Measurements from ENCODE around the gene SHISAL1. TPM values are rescaled to one million over a fixed set of nuclear protein-coding genes. Genes with fewer than 3 reads are reported as not detected.

SHISAL1 gene
- total and polyA plus RNA-seq, 2 donors (not counting 3 experiments of a cell fraction or from before 2014, with no cell fraction given): 0.01 to 0.07 TPM

DNA sequence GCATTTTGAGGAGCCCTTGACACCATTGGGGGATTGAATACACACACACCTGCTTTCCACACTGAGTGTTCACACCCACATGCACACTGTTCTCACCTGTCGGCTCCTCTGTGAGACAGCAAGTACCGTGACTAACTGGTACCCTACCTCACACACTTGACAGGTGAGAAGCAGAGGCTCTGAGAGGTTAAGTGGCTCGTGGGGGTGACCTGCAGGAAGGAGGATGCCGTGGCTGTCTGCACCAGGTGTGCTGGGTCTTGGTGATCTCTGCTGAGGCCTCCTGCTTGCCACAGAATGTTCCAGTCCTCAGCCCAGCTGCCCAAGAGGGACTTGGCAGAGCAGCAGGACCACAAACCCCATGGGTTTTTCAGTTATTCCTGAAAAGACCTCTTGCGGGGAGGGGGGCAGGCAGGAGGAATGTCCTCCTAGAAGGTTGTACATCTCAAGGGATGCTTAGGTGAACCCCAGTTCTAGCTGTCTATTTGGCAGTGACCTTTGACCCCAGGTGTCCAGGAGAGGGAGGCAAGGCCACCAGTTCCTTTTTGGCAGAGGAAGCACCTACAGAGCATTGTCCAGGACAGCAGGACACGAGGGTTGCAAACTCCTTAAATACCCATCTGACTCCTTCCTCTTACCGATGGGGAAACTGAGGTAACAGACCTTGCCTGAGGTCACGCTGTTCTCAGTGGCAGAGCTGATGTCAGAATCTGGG is 66.0 kb downstream of the SHISAL1 start:
- TF ChIP-seq, protein P1, sequence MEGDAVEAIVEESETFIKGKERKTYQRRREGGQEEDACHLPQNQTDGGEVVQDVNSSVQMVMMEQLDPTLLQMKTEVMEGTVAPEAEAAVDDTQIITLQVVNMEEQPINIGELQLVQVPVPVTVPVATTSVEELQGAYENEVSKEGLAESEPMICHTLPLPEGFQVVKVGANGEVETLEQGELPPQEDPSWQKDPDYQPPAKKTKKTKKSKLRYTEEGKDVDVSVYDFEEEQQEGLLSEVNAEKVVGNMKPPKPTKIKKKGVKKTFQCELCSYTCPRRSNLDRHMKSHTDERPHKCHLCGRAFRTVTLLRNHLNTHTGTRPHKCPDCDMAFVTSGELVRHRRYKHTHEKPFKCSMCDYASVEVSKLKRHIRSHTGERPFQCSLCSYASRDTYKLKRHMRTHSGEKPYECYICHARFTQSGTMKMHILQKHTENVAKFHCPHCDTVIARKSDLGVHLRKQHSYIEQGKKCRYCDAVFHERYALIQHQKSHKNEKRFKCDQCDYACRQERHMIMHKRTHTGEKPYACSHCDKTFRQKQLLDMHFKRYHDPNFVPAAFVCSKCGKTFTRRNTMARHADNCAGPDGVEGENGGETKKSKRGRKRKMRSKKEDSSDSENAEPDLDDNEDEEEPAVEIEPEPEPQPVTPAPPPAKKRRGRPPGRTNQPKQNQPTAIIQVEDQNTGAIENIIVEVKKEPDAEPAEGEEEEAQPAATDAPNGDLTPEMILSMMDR (IDR thresholded peaks at IDR 0.05; ENCODE audit: extremely low read depth in 1 of 2, insufficient read depth in 1 of 2, low read depth in 1 of 2, low read length in 2 of 2): no peak
- TF ChIP-seq, protein P2, sequence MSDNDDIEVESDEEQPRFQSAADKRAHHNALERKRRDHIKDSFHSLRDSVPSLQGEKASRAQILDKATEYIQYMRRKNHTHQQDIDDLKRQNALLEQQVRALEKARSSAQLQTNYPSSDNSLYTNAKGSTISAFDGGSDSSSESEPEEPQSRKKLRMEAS (IDR thresholded peaks at IDR 0.05; ENCODE audit: insufficient read depth, insufficient read length): no peak
- TF ChIP-seq GATA2 (IDR thresholded peaks at IDR 0.05; ENCODE audit: insufficient read depth, insufficient read length, low read depth, low read length) (no peak), JUN (IDR thresholded peaks at IDR 0.05; ENCODE audit: borderline replicate concordance, insufficient read depth, insufficient read length, low read depth) (no peak), POLR2A (IDR thresholded peaks at IDR 0.05; ENCODE audit: low read depth, low read length) (no peak), POLR2AphosphoS5 (IDR thresholded peaks at IDR 0.05; ENCODE audit: insufficient read depth, low read depth, low read length) (no peak), EZH2 (IDR thresholded peaks at IDR 0.05; ENCODE audit: borderline replicate concordance, low read depth, low read length, severe bottlenecking) (no peak), FOS (IDR thresholded peaks at IDR 0.05; ENCODE audit: borderline replicate concordance, insufficient read depth, low read length) (no peak), MYC (IDR thresholded peaks at IDR 0.05; ENCODE audit: low read depth, low read length) (no peak)

More for the DNA sequence above, 66.0 kb downstream of the SHISAL1 start:
- no peak overlapping the region for H2AFZ ChIP-seq (ENCODE audit: low read depth, low read length)
- no peaks in the 10 kb centered on the region for H3K36me3 ChIP-seq (ENCODE audit: control insufficient read depth in 2 of 2, extremely low read depth in 1 of 2, insufficient read depth in 2 of 2, low read length in 2 of 2)
- H3K4me1 ChIP-seq (ENCODE audit: control insufficient read depth, extremely low read depth, insufficient read depth, low read length): no peaks in the 10 kb centered on the region
- BruUV-seq (replicated peaks): no TSS peak
- DNase-seq (ENCODE audit: low read depth, low spot score): no peak
- H3K9ac ChIP-seq (replicated peaks; ENCODE audit: extremely low read depth, insufficient read depth, low read length): no peak overlapping the region
- intact Hi-C loops (cut with micrococcal nuclease): no loop called here
- no peaks in the 10 kb centered on the region for H3K79me2 ChIP-seq (ENCODE audit: control insufficient read depth, insufficient read depth, low read length)
- no peak for FAIRE-seq
- no peaks in the 10 kb centered on the region for H4K20me1 ChIP-seq (replicated peaks; ENCODE audit: control insufficient read depth, extremely low read depth, insufficient read depth, low read length)
- H3K9me3 ChIP-seq (replicated peaks; ENCODE audit: control insufficient read depth, insufficient read depth, low read length): no peaks in the 10 kb centered on the region
- ChIA-PET POLR2A (no interaction called here), CTCF (no interaction called here)
- H3K4me3 ChIP-seq (replicated peaks in 1 of 3; ENCODE audit: insufficient read depth in 1 of 3, low read depth in 1 of 3, low read length in 3 of 3): no peak overlapping the region
- H3K4me2 ChIP-seq (ENCODE audit: insufficient read depth, low read length): no peak overlapping the region
- no peaks in the 10 kb centered on the region for H3K27me3 ChIP-seq (ENCODE audit: control insufficient read depth in 2 of 2, insufficient read depth in 2 of 2, low read length in 2 of 2)
- H3K9me1 ChIP-seq (replicated peaks; ENCODE audit: control insufficient read depth, extremely low read depth, insufficient read depth, low read length): no peaks in the 10 kb centered on the region
- no peak overlapping the region for H3K27ac ChIP-seq (ENCODE audit: insufficient read depth, low read depth, low read length)
- dilution Hi-C loops (cut with MboI; ENCODE audit: extremely low pct_ligation_motif_present, low sequenced_read_pairs): no loop called here
